ENCODE data around the gene RIC8B.

RIC8B gene

DNA sequence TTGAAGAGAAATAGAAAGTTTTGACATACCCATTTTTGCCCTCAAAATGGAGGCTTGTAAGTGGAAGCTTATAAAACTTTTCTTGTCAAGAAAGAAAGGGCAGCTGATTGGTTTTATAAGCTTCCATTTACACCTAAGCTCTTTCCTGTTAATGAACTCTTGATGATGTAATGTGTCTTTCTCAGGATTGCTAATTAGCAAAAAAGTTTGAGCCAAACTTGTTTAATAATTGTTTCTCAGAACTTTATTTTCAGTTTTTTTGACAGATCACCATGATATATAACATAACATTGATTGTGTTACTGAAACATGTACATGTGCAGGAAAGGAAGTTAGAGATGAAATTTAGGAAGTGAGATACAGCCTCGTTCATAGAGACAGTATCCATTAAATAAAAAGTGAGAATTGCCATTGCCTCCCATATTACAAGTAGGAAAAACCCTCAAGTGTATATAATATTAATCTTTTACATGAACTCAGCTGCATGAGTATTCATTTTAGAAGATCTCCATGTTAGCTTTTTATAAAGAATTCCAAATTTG is 26.8 kb downstream of the RIC8B start:
- intact Hi-C loops (cut with micrococcal nuclease): no loop called here
- Mint-ChIP-seq H3K4me1 (ENCODE audit: low read depth) (no peaks in the 10 kb centered on the region), H3K36me3 (ENCODE audit: low read depth) (peaks cover 19% of the 10 kb centered on the region), H3K27ac (no peak overlapping the region), H3K27me3 (no peaks in the 10 kb centered on the region), H3K4me3 (no peak overlapping the region), H3K9me3 (no peaks in the 10 kb centered on the region)

DNA sequence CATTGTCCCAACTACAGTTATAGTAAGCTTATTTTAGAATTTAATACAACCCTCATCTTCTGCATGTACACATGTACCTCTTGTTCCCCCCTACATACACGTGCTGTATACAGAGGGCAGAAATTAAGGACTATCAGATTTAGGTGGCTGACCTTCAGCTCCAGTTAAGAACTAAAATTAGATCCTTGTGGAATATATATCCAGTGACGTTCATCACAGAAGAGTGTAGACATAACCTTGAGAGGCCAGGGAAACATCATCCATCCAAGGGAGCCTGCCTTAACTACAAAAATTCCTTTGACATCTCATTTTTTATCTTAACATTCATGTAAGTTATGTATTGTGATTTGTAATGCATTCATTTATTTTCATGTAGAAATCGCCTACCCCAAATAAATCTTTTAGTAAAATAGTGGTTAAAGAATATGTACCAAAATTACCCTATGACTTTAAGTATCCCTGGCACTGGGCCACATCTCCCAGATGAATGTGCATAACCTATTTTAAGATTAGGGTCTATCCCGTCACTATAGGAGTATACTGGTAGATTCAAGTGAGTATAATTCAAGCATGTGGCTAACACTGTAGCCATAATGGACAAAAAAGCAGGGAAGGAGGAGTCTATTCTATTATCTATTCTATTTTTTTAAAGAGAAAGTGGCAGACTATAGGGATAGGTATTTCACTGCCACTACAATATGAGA is 27.5 kb downstream of the RIC8B start:
- Mint-ChIP-seq H3K36me3 (ENCODE audit: low read depth) (peaks cover 26% of the 10 kb centered on the region), H3K4me1 (ENCODE audit: low read depth) (no peaks in the 10 kb centered on the region), H3K4me3 (no peak overlapping the region), H3K27ac (no peak overlapping the region), H3K27me3 (no peaks in the 10 kb centered on the region), H3K9me3 (no peaks in the 10 kb centered on the region)
- intact Hi-C loops (cut with micrococcal nuclease): no loop called here

DNA sequence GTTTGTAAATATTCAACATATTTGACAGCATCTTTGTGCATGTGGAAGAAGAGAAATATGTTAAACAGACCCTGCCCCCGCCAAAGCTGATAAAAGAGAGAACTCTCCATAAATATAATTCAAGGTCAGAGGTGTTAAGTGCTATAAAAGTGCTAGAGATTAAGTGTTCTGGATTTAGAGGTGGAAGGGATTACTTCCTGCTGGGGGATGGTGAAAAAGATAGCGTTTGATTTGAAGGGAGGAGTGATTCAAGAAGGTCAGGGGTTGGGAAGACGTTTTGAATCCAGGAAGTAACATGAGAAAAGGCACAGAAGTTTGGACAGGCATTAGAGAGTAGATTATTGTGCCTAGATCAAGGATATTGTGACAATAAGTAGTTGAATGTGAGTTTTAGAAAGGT is 30.2 kb downstream of the RIC8B start:
- Mint-ChIP-seq H3K27me3 (no peaks in the 10 kb centered on the region), H3K36me3 (ENCODE audit: low read depth) (peaks cover 28% of the 10 kb centered on the region), H3K4me3 (no peak overlapping the region), H3K9me3 (no peaks in the 10 kb centered on the region), H3K27ac (no peak overlapping the region), H3K4me1 (ENCODE audit: low read depth) (no peaks in the 10 kb centered on the region)
- intact Hi-C loops (cut with micrococcal nuclease): no loop called here

DNA sequence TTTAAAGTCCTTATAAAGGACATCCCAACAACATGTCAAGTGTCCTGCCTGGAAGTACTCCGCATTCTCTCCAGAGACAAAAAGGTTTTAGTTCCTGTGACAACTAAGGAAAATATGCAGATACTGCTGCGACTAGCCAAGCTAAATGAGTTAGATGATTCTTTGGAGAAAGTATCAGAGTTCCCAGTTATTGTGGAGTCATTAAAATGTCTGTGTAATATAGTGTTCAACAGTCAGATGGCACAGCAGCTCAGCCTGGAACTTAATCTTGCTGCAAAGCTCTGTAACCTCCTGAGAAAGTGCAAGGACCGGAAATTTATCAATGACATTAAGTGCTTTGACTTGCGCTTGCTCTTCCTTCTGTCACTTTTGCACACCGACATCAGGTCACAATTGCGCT is 40.2 kb downstream of the RIC8B start:
- Mint-ChIP-seq H3K36me3 (ENCODE audit: low read depth) (peaks cover 12% of the 10 kb centered on the region), H3K4me3 (no peak overlapping the region), H3K9me3 (no peaks in the 10 kb centered on the region), H3K27me3 (no peaks in the 10 kb centered on the region), H3K4me1 (ENCODE audit: low read depth) (no peaks in the 10 kb centered on the region), H3K27ac (no peak overlapping the region)
- intact Hi-C loops (cut with micrococcal nuclease): no loop called here

DNA sequence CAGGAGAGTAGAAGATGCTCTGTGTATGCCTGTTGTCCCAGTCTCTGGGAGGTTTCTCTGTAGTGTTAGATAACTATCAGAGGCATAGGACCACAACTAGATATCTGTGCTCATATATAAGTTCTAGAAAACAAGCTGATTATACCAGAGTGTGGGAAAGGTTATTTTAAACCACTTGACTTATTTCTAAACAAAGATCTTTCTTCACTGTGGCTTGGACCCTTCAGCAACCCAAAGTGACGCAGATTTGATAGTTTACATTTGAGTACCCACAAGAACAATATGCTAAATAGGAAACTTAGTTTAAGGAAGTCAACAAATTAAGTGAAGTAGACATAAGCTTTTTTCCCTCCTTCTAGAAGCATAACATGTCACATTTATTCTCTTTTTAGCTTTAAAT is 41.3 kb downstream of the RIC8B start:
- Mint-ChIP-seq H3K27ac (no peak overlapping the region), H3K4me3 (no peak overlapping the region), H3K4me1 (ENCODE audit: low read depth) (no peaks in the 10 kb centered on the region), H3K36me3 (ENCODE audit: low read depth) (peaks cover 12% of the 10 kb centered on the region), H3K9me3 (no peaks in the 10 kb centered on the region), H3K27me3 (no peaks in the 10 kb centered on the region)
- intact Hi-C loops (cut with micrococcal nuclease): no loop called here

DNA sequence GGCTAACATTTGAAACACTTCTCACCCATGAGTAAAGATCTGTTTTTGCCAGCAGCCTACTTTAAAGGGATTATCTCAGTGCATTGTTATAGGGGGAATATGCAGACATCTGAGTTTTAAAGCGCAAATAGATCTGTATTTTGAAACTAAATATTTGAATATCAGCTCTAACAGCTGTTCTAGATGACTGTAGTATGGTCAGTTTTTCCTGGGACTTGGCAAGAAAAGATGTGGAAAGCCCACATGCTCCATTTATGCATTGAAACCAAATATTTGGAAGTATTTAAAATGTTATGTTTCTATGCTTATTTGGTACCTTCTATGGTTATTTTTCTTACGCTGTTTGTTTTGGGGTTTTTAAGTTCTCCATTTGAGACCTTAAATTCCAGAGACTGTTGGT is 41.7 kb downstream of the RIC8B start:
- intact Hi-C loops (cut with micrococcal nuclease): no loop called here
- H3K27ac Mint-ChIP-seq: no peak overlapping the region

DNA sequence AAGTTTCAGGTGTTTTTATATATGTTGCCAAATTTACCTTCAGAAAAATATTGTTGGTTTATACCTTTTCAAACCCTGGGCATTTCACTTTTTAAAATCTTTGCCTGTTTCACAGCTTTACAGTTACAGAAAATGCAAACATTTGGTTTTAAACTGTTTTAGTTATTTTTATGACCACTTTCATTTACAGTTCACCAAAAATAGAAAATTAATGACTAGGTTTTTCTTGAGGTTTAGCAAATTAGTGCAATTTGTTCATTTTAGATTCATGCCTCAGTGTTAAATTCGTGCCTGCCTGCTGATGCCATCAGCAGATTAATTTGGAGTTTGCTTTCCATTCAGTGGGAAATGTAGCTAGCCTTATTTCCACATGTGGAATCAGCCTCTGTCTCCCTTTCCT is 45.5 kb downstream of the RIC8B start:
- H3K27ac Mint-ChIP-seq: no peak overlapping the region
- no peaks in the 10 kb centered on the region for H3K27me3 Mint-ChIP-seq
- intact Hi-C loops (cut with micrococcal nuclease): no loop called here
- H3K9me3 Mint-ChIP-seq: no peaks in the 10 kb centered on the region
- H3K4me1 Mint-ChIP-seq (ENCODE audit: low read depth): no peaks in the 10 kb centered on the region
- peaks cover 15% of the 10 kb centered on the region for H3K36me3 Mint-ChIP-seq (ENCODE audit: low read depth)
- no peak overlapping the region for H3K4me3 Mint-ChIP-seq

More for the DNA sequence above, 41.7 kb downstream of the RIC8B start:
- Mint-ChIP-seq H3K9me3 (no peaks in the 10 kb centered on the region), H3K36me3 (ENCODE audit: low read depth) (peaks cover 13% of the 10 kb centered on the region), H3K4me1 (ENCODE audit: low read depth) (no peaks in the 10 kb centered on the region), H3K27me3 (no peaks in the 10 kb centered on the region), H3K4me3 (no peak overlapping the region)

DNA sequence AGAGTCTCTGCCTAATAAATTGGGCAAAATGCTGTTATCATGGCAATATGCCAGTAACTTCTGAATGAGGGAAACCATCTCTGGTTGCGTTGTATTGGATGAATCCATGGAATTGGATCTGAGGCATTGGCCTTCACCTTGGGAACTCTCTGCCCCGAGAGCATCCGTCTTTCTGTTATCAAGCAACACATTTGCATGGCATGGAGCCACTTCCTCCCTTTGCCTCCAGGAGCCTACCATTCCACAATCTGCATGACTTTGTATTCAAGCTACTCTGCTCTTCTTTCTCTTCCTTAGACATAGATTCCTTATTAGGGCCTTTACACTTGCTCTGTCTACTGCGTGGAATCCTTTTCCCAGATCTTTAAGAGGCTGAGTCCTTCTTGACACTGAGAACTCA is 57.2 kb downstream of the RIC8B start:
- Mint-ChIP-seq H3K36me3 (ENCODE audit: low read depth) (peaks cover 13% of the 10 kb centered on the region), H3K27me3 (no peaks in the 10 kb centered on the region), H3K4me1 (ENCODE audit: low read depth) (no peaks in the 10 kb centered on the region), H3K27ac (no peak overlapping the region), H3K9me3 (no peaks in the 10 kb centered on the region), H3K4me3 (no peak overlapping the region)
- intact Hi-C loops (cut with micrococcal nuclease): no loop called here

DNA sequence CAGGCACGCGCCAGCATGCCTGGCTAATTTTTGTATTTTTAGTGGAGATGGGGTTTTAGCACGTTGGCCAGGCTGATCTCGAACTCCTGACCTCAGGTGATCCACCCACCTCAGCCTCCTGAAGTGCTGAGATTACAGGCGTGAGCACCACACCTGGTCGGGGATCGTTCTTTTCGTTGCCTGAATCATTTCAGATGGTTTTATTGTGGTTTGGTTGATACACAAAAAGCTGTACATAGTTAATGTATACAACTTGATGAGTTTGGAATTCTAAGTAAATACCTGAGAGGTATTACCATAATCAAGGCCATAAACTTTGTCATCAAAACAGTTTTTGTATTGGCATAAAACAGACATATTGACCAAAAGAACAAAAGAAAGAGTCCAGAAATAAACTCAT is 63.3 kb downstream of the RIC8B start:
- Mint-ChIP-seq H3K9me3 (no peaks in the 10 kb centered on the region), H3K27me3 (no peaks in the 10 kb centered on the region), H3K4me1 (ENCODE audit: low read depth) (no peaks in the 10 kb centered on the region), H3K4me3 (no peak overlapping the region), H3K27ac (no peak overlapping the region), H3K36me3 (ENCODE audit: low read depth) (peaks cover 9% of the 10 kb centered on the region)
- intact Hi-C loops (cut with micrococcal nuclease): no loop called here

DNA sequence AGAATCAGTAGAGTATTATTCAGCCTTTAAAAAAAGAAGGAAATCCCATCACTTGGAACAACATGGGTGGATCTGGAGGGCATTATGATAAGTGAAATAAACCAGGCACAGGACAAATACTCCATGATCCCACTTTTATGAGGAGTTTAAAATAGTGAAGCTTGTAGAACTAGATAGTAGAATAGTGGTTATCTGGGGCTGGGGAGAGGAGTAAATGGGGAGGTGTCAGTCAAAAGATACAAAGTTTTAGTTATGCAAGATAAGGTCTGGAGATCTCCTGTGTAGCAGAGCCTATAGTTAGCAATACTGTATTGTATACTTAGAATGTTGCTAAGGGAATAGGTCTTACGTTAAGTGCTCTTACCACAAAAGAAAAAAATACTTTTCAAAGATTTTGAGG is 64.9 kb downstream of the RIC8B start:
- Mint-ChIP-seq H3K4me3 (no peak overlapping the region), H3K27ac (no peak overlapping the region), H3K36me3 (ENCODE audit: low read depth) (peaks cover 14% of the 10 kb centered on the region), H3K9me3 (no peaks in the 10 kb centered on the region), H3K27me3 (no peaks in the 10 kb centered on the region), H3K4me1 (ENCODE audit: low read depth) (no peaks in the 10 kb centered on the region)
- intact Hi-C loops (cut with micrococcal nuclease): no loop called here

DNA sequence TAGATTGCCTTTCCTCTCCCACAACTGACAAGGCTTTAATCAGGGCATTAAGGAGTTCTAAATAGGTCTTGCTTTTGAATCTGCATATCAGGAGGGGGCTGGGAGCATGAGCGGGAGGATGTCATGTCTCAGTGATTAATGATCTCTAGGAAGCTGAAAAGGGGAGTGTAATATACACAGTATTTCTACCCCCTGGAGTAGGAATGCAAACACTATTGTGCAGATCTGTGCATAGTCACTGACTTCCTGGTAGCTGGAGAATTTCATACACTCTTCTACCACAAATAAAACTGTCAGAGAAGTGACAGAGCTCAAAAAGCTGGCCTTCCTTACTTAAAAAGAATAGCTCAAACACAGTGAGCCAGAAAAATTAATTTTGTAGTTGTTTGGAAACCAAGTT is 65.8 kb downstream of the RIC8B start:
- intact Hi-C loops (cut with micrococcal nuclease): loop anchor here (2.0 kb wide), 1 partner anchor 453 kb away; no protein-coding TSS in a partner anchor
- H3K9me3 Mint-ChIP-seq: no peaks in the 10 kb centered on the region
- no peaks in the 10 kb centered on the region for H3K4me1 Mint-ChIP-seq (ENCODE audit: low read depth)
- no peak overlapping the region for H3K4me3 Mint-ChIP-seq
- no peak overlapping the region for H3K27ac Mint-ChIP-seq
- peaks cover 14% of the 10 kb centered on the region for H3K36me3 Mint-ChIP-seq (ENCODE audit: low read depth)
- H3K27me3 Mint-ChIP-seq: no peaks in the 10 kb centered on the region

DNA sequence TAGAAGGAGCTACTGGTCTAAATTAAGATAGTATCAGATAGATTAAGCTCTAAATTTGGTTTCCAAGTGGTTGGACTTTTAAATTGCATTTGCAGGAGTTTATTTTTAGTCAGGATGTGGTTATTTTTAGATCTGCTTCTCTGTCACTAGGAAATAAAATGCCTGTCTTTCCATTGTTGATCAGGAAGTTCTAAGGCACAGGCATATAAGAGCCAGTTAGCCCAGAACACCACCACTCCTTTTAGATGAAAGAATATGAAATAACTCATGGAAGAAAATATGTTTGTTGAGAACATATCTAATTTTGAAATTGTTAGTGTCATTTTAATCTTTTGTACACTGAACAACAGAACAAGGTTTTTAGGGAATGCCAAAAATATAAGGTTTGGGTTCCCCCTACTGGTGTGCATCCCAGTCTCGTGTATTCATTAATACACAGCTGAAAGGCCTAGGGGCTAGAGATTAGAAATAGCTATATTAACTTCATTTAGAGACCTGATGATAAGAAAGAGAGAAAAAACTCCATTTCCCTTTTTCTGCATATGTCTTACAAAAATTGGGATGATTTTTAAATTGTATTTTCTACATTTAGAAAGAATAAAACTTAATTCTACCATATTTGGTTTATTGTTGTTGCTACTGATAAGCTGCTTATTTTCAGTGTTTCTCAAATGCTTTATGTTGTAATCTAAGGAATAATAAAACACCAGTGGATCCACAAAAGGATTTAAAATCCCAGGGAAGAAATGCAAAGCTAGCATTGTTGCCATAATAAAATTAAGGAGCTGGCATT is 67.2 kb downstream of the RIC8B start:
- H3K9me3 Mint-ChIP-seq: no peaks in the 10 kb centered on the region
- H3K27me3 Mint-ChIP-seq: no peaks in the 10 kb centered on the region
- no peaks in the 10 kb centered on the region for H3K4me1 Mint-ChIP-seq (ENCODE audit: low read depth)
- intact Hi-C loops (cut with micrococcal nuclease): loop anchor here (2.0 kb wide), 1 partner anchor 455 kb away; no protein-coding TSS in a partner anchor
- H3K36me3 Mint-ChIP-seq (ENCODE audit: low read depth): peaks cover 14% of the 10 kb centered on the region
- H3K27ac Mint-ChIP-seq: no peak overlapping the region
- H3K4me3 Mint-ChIP-seq: no peak overlapping the region

DNA sequence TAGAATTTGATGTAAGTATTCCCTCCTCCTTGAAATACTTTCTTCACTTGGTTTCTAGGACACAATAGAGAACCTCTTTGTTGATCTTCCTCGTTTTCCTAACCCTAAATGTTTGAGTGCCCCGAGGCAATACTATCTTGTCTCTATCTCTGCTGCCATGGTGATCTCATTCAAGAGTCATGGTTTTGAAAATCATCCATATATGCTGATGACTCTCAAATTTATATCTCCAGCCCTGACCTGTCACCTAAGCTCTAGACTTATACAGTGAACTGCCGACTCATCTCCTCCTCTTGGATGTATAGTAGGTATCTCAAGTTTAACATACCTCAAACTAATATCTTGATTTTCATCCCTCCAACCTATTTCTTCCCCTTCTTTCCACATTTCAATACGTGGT is 71.4 kb downstream of the RIC8B start:
- no peaks in the 10 kb centered on the region for H3K4me1 Mint-ChIP-seq (ENCODE audit: low read depth)
- intact Hi-C loops (cut with micrococcal nuclease): no loop called here

DNA sequence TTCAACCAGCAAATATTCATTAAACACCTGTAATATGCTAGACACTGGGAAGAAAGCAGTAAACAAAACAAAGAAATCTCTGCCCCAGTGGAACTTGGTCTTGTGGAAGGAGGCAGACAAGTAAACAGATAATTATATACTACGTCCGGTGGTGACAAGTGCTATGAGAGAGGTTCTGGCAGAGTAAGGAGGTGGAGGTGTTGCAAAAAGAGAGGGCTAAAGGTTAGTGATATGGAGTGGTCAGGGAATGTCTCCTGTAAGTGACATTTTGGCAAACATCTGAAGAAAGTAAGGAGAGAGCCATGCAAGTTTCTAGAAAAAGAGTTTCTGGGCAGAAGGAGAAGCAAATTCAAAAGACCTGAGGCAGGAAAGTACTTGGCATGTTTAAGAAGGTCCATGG is 73.4 kb downstream of the RIC8B start:
- H3K36me3 Mint-ChIP-seq (ENCODE audit: low read depth): peaks cover 6% of the 10 kb centered on the region
- H3K4me1 Mint-ChIP-seq (ENCODE audit: low read depth): no peaks in the 10 kb centered on the region
- no peak overlapping the region for H3K4me3 Mint-ChIP-seq
- no peaks in the 10 kb centered on the region for H3K27me3 Mint-ChIP-seq
- H3K27ac Mint-ChIP-seq: no peak overlapping the region
- intact Hi-C loops (cut with micrococcal nuclease): no loop called here
- no peaks in the 10 kb centered on the region for H3K9me3 Mint-ChIP-seq

More for the DNA sequence above, 71.4 kb downstream of the RIC8B start:
- Mint-ChIP-seq H3K36me3 (ENCODE audit: low read depth) (peaks cover 8% of the 10 kb centered on the region), H3K4me3 (no peak overlapping the region), H3K27me3 (no peaks in the 10 kb centered on the region), H3K9me3 (no peaks in the 10 kb centered on the region), H3K27ac (no peak overlapping the region)
